Measurements from ENCODE around the gene ANKRD55. TPM values are rescaled to one million over a fixed set of nuclear protein-coding genes. Genes with fewer than 3 reads are reported as not detected.

Gene ANKRD55
- total and polyA plus RNA-seq, 10 donors: 0.42 to 9.0 (median 2.3) TPM

DNA sequence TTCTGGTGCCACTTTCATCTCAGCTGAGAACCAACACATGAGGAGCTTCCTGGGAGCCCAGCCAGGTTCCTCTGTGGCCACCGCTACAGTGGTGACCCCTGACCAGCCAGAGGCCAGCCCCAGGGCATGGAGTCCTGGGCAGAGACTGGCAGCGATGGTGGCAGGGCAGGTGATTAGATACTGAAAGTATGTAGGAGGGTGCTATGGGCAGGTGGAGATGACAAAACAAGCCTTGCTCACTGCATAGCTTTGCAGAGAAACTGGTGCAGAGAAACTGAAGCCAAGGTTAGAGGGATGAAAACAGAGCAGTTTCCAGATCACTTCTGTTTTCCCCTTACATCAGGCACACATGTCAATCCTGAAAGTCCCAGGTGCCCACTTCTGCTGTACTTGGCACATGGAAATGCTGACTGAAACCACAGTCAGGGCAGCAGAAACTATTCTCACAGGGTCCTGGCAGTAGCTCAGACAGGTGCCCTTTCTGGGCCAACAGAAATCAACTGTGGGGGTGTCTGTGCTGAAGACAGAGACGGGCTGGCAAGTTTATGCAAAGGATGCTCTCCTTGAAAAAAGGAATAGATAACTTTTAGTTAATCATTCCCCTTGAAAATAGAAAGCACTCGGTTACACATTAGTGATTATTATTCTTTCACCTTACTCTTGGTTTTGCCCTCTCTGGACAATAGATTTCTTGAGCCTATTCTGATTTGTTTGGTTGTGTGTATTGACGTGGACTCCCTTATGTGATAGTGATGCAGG is 90.3 kb downstream of the ANKRD55 start:
- intact Hi-C loops (cut with DNase I; ENCODE audit: low total_unique reads): no loop called here
- H3K36me3 ChIP-seq: no peaks in the 10 kb centered on the region
- peaks cover 0 to 38% (median 10%) of the 10 kb centered on the region in 6 donors for H3K4me1 ChIP-seq
- no peaks in the 10 kb centered on the region for H3K27me3 ChIP-seq (replicated peaks in 1 of 7)
- TF ChIP-seq, protein P1, sequence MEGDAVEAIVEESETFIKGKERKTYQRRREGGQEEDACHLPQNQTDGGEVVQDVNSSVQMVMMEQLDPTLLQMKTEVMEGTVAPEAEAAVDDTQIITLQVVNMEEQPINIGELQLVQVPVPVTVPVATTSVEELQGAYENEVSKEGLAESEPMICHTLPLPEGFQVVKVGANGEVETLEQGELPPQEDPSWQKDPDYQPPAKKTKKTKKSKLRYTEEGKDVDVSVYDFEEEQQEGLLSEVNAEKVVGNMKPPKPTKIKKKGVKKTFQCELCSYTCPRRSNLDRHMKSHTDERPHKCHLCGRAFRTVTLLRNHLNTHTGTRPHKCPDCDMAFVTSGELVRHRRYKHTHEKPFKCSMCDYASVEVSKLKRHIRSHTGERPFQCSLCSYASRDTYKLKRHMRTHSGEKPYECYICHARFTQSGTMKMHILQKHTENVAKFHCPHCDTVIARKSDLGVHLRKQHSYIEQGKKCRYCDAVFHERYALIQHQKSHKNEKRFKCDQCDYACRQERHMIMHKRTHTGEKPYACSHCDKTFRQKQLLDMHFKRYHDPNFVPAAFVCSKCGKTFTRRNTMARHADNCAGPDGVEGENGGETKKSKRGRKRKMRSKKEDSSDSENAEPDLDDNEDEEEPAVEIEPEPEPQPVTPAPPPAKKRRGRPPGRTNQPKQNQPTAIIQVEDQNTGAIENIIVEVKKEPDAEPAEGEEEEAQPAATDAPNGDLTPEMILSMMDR (IDR thresholded peaks at IDR 0.05 in 8 of 11, conservative IDR thresholded peaks at IDR 0.05 in 3 of 11): no peak
- peak in 1 of 3 donors; percentile 14 for TF ChIP-seq POLR2AphosphoS5 (IDR thresholded peaks at IDR 0.05)
- DNase-seq: no peak
- H3K27ac ChIP-seq: peak overlapping the region in 4 of 8 donors; percentile 1 to 55 (median 14)
- H3K4me3 ChIP-seq: no peak overlapping the region
- 74 to 80% (median 79%) methylated on average over 4 to 5 of the region's 5 CpGs for WGBS, 5 donors
- no peaks in the 10 kb centered on the region for H3K9me3 ChIP-seq

DNA sequence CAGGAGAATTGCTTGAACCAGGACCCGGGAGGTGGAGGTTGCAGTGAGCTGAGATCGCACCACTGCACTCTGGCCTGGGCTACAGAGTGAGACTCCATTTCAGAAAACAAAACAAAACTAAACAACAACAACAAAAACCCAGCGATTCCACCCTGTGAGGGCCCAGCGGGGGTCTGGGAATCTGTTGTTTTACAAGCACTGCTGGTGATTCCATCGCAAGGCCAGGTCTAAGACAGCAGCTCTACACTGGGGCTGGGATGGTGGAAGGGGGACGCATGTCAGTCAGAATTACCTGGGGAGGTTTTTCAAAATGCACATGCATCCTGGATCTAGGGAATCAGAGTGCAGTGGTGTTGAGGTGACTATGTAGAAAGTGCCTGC is 90.9 kb downstream of the ANKRD55 start:
- Histone ChIP-seq H3K4me3 (no peak overlapping the region), H3K27me3 (replicated peaks in 1 of 7) (no peaks in the 10 kb centered on the region), H3K4me1 (peaks cover 0 to 32% (median 5%) of the 10 kb centered on the region in 6 donors), H3K36me3 (no peaks in the 10 kb centered on the region), H3K9me3 (no peaks in the 10 kb centered on the region), H3K27ac (peak overlapping the region in 4 of 8 donors; percentile 1 to 55 (median 14))
- TF ChIP-seq POLR2AphosphoS5 (IDR thresholded peaks at IDR 0.05) (no peak), POLR2A (IDR thresholded peaks at IDR 0.05) (no peak)
- TF ChIP-seq, protein P1 (IDR thresholded peaks at IDR 0.05 in 8 of 11, conservative IDR thresholded peaks at IDR 0.05 in 3 of 11): no peak
- intact Hi-C loops (cut with DNase I; ENCODE audit: low total_unique reads): no loop called here
- WGBS, 5 donors: 91 to 96% (median 93%) methylated on average over 6 of the region's 6 CpGs
- no peak for DNase-seq

DNA sequence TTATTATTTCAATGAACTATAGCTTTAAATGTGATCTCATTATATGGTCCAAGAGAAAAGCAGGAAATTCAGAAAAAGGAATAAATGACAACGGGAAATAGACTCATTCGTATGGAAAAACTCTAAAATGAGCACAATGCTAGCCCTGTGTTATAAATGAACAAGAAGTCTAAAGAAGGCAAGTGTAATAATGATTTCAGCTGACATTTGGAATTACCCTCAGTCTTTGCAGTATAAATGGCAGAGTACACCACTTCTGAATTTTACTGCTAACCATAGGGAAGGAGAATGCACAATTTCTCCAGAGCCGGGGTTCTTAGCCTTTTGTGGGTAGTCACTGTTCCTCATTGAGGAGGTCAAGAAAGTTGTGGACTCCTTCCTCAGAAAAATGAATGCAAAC is 93.1 kb downstream of the ANKRD55 start:
- Histone ChIP-seq H3K9me3 (no peaks in the 10 kb centered on the region), H3K36me3 (no peaks in the 10 kb centered on the region), H3K27me3 (replicated peaks in 1 of 7) (no peaks in the 10 kb centered on the region), H3K4me3 (no peak overlapping the region), H3K4me1 (peaks cover 0 to 15% (median 3%) of the 10 kb centered on the region in 6 donors), H3K27ac (peak overlapping the region in 1 of 8 donors; percentile 23)
- no peak for DNase-seq
- intact Hi-C loops (cut with DNase I; ENCODE audit: low total_unique reads): no loop called here
- 58 to 72% (median 67%) methylated on average over 3 of the region's 3 CpGs for WGBS, 5 donors
- TF ChIP-seq POLR2A (IDR thresholded peaks at IDR 0.05) (no peak), POLR2AphosphoS5 (IDR thresholded peaks at IDR 0.05) (no peak)
- TF ChIP-seq, protein P1 (IDR thresholded peaks at IDR 0.05 in 8 of 11, conservative IDR thresholded peaks at IDR 0.05 in 3 of 11): no peak

DNA sequence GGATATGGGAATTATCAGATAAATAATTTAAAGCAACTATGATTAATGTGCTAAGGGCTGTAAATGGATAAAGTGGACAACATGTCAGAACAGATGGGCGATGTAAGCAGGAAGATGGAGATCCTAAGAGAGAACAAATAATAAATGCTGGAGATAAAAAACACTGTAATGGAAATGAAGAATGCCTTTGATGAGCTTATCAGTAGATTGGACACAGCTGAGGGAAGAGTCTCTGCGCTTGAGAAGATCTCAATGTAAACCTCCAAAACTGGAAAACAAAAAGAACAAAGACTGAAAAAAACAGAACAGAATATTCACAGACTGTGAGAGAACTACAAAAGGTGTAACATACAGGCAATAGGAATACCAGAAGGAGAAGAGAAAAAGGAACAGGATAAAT is 102.5 kb downstream of the ANKRD55 start:
- no peak overlapping the region for H3K27ac ChIP-seq
- H3K27me3 ChIP-seq (replicated peaks in 1 of 7): no peaks in the 10 kb centered on the region
- H3K4me1 ChIP-seq: peaks cover 0 to 24% (median 4%) of the 10 kb centered on the region in 6 donors
- intact Hi-C loops (cut with DNase I; ENCODE audit: low total_unique reads): no loop called here
- WGBS, 5 donors: 92 to 99% (median 97%) methylated on average over 2 of the region's 2 CpGs
- H3K36me3 ChIP-seq: no peaks in the 10 kb centered on the region
- no peak for DNase-seq
- peaks cover 0 to 16% (median 8%) of the 10 kb centered on the region in 8 donors for H3K9me3 ChIP-seq
- no peak overlapping the region for H3K4me3 ChIP-seq
- TF ChIP-seq, protein P1 (IDR thresholded peaks at IDR 0.05 in 8 of 11, conservative IDR thresholded peaks at IDR 0.05 in 3 of 11): no peak
- no peak for TF ChIP-seq POLR2A (IDR thresholded peaks at IDR 0.05)
- TF ChIP-seq POLR2AphosphoS5 (IDR thresholded peaks at IDR 0.05): no peak
